GM23338 (cell line): ENCODE data around the gene WASL. TPM values are rescaled to one million over a fixed set of nuclear protein-coding genes. Genes with fewer than 3 reads are reported as not detected.

Source experiments
- ATAC-seq: fragments of 200-7000 bp; cut with Tn5 transposase; 3 replicates; pipeline ENCODE4 v1.9.1; 2020
- DNase-seq: peaks from one replicate; pipeline ENCODE4 v3.0.0-alpha.2; 2015; ENCODE audit warnings: low spot score
- H2AFZ ChIP-seq: fragments of 200-600 bp; sonication (generic); 2 replicates; pipeline ENCODE4 v1.8.0; 2016; ENCODE audit warnings: antibody characterized with exemption, mild to moderate bottlenecking, moderate library complexity
- H3F3A ChIP-seq: fragments of 200-600 bp; sonication (generic); replicated peaks from 2 replicates; pipeline ENCODE4 v1.8.0; 2017; ENCODE audit warnings: antibody characterized with exemption, mixed run types, low read depth
- H3K27ac ChIP-seq: fragments of 200-600 bp; sonication (generic); 2 replicates; pipeline ENCODE4 v1.6.1; 2016; ENCODE audit warnings: low read depth
- H3K27me3 ChIP-seq: fragments of 200-600 bp; sonication (generic); 2 replicates; pipeline ENCODE4 v1.8.0; 2016; ENCODE audit warnings: mild to moderate bottlenecking, mixed run types, moderate library complexity; ENCODE audit not compliant: insufficient read depth
- H3K36me3 ChIP-seq: fragments of 200-600 bp; sonication (generic); 2 replicates; pipeline ENCODE4 v1.8.0; 2016; ENCODE audit warnings: mild to moderate bottlenecking; ENCODE audit not compliant: insufficient read depth
- H3K4me1 ChIP-seq: fragments of 200-600 bp; sonication (generic); 2 replicates; pipeline ENCODE4 v1.8.0; 2016; ENCODE audit warnings: mild to moderate bottlenecking, moderate library complexity; ENCODE audit not compliant: insufficient read depth
- H3K4me2 ChIP-seq: fragments of 200-600 bp; sonication (generic); 2 replicates; pipeline ENCODE4 v1.7.1; 2017; ENCODE audit warnings: mixed run types
- H3K4me3 ChIP-seq: fragments of 200-600 bp; sonication (generic); 2 replicates; pipeline ENCODE4 v1.6.1; 2016; ENCODE audit warnings: mixed run types
- H3K79me2 ChIP-seq: fragments of 200-600 bp; sonication (generic); replicated peaks from 2 replicates; pipeline ENCODE4 v1.8.0; 2017; ENCODE audit warnings: mild to moderate bottlenecking; ENCODE audit not compliant: insufficient read depth
- H3K9me2 ChIP-seq: fragments of 200-600 bp; sonication (generic); 2 replicates; pipeline ENCODE4 v1.8.0; 2017; ENCODE audit not compliant: insufficient read depth
- H4K20me1 ChIP-seq: fragments of 200-600 bp; sonication (generic); replicated peaks from 2 replicates; pipeline ENCODE4 v1.8.0; 2017; ENCODE audit warnings: mild to moderate bottlenecking; ENCODE audit not compliant: insufficient read depth
- H3K27ac Mint-ChIP-seq: 2 replicates; pipeline ENCODE4 v1.8.0; 2020; ENCODE audit warnings: inconsistent platforms, mild to moderate bottlenecking, moderate library complexity, mixed read lengths
- H3K27me3 Mint-ChIP-seq: 3 replicates; pipeline ENCODE4 v1.8.0; 2022; ENCODE audit warnings: low read depth, mild to moderate bottlenecking, moderate library complexity, mixed read lengths, inconsistent platforms; ENCODE audit not compliant: insufficient read depth, poor library complexity
- H3K36me3 Mint-ChIP-seq: 3 replicates; pipeline ENCODE4 v1.8.0; 2021; ENCODE audit warnings: low read depth, mild to moderate bottlenecking, inconsistent platforms, moderate library complexity, mixed read lengths
- H3K4me1 Mint-ChIP-seq: 3 replicates; pipeline ENCODE4 v1.8.0; 2020; ENCODE audit warnings: mild to moderate bottlenecking, inconsistent platforms, mixed read lengths
- H3K4me3 Mint-ChIP-seq: 3 replicates; pipeline ENCODE4 v1.8.0; 2021; ENCODE audit warnings: moderate library complexity, mild to moderate bottlenecking, inconsistent platforms, mixed read lengths
- H3K9me3 Mint-ChIP-seq: 3 replicates; pipeline ENCODE4 v1.8.0; 2020; ENCODE audit warnings: moderate library complexity, mild to moderate bottlenecking, inconsistent platforms, mixed read lengths
- CREB1 ChIP-seq: fragments of 250-450 bp; sonication (Bioruptor Pico); IDR thresholded peaks from 2 replicates; pipeline ENCODE4 v1.5.0; 2020; ENCODE audit warnings: low read depth, mild to moderate bottlenecking, moderate library complexity
- CTCF ChIP-seq, 2 experiments: fragments of 200-600 bp in 1 of 2; sonication (generic) in 1 of 2; conservative IDR thresholded peaks; 2 replicates each; pipeline versions ENCODE4 v1.5.1 to v1.6.1; 2016 to 2017; ENCODE audit warnings: antibody characterized with exemption in 2 of 2, low read depth in 2 of 2, mild to moderate bottlenecking in 2 of 2, moderate library complexity in 1 of 2
- EZH2 ChIP-seq: fragments of 200-600 bp; sonication (generic); IDR thresholded peaks from one replicate; pipeline ENCODE4 v1.8.0; 2017; ENCODE audit warnings: antibody characterized with exemption, mild to moderate bottlenecking, low read depth; ENCODE audit not compliant: unreplicated experiment
- EZH2phosphoT487 ChIP-seq: fragments of 200-600 bp; sonication (generic); IDR thresholded peaks from one replicate; pipeline ENCODE4 v1.8.1; 2018; ENCODE audit warnings: antibody characterized with exemption; ENCODE audit not compliant: unreplicated experiment
- JUNB ChIP-seq: IDR thresholded peaks from one replicate; pipeline ENCODE4 v1.6.1; 2016; ENCODE audit warnings: antibody characterized with exemption; ENCODE audit not compliant: unreplicated experiment
- NANOG ChIP-seq: IDR thresholded peaks from 2 replicates; pipeline ENCODE4 v1.6.1; 2016; ENCODE audit warnings: antibody characterized with exemption, borderline replicate concordance
- POLR2AphosphoS5 ChIP-seq: IDR thresholded peaks from 2 replicates; pipeline ENCODE4 v1.6.1; 2016; ENCODE audit warnings: antibody characterized with exemption, low read depth
- REST ChIP-seq: IDR thresholded peaks from one replicate; pipeline ENCODE4 v1.6.1; 2018; ENCODE audit warnings: antibody characterized with exemption; ENCODE audit not compliant: unreplicated experiment
- STAT1 ChIP-seq: IDR thresholded peaks from one replicate; pipeline ENCODE4 v1.6.1; 2016; ENCODE audit warnings: antibody characterized with exemption; ENCODE audit not compliant: unreplicated experiment
- ZNF331 ChIP-seq: fragments of 250-450 bp; sonication (Bioruptor Pico); IDR thresholded peaks from 2 replicates; pipeline ENCODE4 v1.5.0; 2020; ENCODE audit warnings: low read depth, mild to moderate bottlenecking, moderate library complexity
- polyA plus RNA-seq: library from polyadenylated mRNA; unstranded; fragments of >200 nt; fragmentation: Nextera tagmentation; extraction: Ambion mirVana; gene quantifications from 2 replicates; pipeline ENCODE4 v1.2.1, GENCODE V29; 2016
- total RNA-seq: library from RNA; depleted of rRNA; stranded (reverse); fragments of >200 nt; shearing (Covaris generic); gene quantifications from 2 replicates; pipeline ENCODE4 v1.2.3, GENCODE V29; 2014
- TF ChIP-seq, protein P1 (sequence below): IDR thresholded peaks from 2 replicates; pipeline ENCODE4 v1.6.1; 2016; ENCODE audit warnings: antibody characterized with exemption

Gene WASL
- total and polyA plus RNA-seq, 2 experiments from 2014 or later: 36.4 to 45.3 TPM

DNA sequence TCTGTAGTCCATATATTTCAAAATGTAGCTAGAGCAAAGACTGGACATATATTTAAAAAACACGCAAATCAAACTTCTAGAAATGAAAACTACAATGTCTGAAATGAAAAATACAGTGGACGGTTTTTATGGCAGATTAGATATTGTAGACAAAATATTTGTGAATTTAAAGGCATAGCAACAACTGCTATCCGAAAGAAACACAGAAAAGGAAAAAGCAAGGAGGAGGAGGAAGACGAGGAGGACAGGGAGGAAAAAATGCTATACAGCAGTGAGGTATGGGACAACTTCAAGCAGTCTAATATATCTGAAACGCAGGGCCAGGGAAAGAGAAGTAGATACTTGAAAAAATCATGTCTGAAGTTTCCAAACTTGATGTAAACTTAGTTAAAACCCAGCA, 13.3 kb downstream of the WASL start (continued):
- TF ChIP-seq REST: no peak
- TF ChIP-seq, protein P1, sequence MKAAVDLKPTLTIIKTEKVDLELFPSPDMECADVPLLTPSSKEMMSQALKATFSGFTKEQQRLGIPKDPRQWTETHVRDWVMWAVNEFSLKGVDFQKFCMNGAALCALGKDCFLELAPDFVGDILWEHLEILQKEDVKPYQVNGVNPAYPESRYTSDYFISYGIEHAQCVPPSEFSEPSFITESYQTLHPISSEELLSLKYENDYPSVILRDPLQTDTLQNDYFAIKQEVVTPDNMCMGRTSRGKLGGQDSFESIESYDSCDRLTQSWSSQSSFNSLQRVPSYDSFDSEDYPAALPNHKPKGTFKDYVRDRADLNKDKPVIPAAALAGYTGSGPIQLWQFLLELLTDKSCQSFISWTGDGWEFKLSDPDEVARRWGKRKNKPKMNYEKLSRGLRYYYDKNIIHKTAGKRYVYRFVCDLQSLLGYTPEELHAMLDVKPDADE: no peak

DNA sequence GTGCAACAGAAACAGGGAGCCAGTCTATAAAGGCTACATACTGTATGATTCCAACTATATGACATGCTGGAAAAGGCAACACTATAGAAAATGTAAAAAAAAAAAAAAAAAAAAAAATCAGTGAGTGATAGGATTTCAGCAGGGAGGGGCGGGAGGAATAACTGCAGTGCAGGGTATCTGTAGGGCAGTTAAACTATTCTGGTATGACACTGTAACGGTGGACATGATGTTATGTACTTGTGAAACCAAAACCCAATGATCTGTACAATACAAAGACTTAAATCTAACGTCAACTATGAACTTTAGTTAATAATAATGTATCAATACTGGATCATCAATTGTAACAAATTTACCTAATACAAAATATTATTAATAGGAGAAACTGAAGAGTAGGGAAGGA, 14.3 kb downstream of the WASL start:
- H3K4me3 Mint-ChIP-seq: no peak overlapping the region
- no peak for TF ChIP-seq POLR2AphosphoS5
- Histone ChIP-seq H3K4me2 (no peak overlapping the region), H3K27ac (no peak overlapping the region), H3K4me3 (no peak overlapping the region), H3K9me2 (no peaks in the 10 kb centered on the region), H2AFZ (no peak overlapping the region), H3K36me3 (no peaks in the 10 kb centered on the region), H4K20me1 (peaks cover 53% of the 10 kb centered on the region), H3K79me2 (peaks cover 100% of the 10 kb centered on the region), H3F3A (no peaks in the 10 kb centered on the region), H3K4me1 (0 out of 2 replicates have a peak, but pooled peaks cover 3% of the 10 kb centered on the region), H3K27me3 (no peaks in the 10 kb centered on the region)
- no peak overlapping the region for H3K27ac Mint-ChIP-seq
- DNase-seq (no peak), ATAC-seq (no peak)
- H3K36me3 Mint-ChIP-seq: peaks cover 3% of the 10 kb centered on the region; the same call in 2 of the 3 replicates
- no peaks in the 10 kb centered on the region for H3K9me3 Mint-ChIP-seq
- peaks cover 26% of the 10 kb centered on the region for H3K4me1 Mint-ChIP-seq
- no peaks in the 10 kb centered on the region for H3K27me3 Mint-ChIP-seq

- H3K4me3 ChIP-seq: no peak overlapping the region
- H3F3A ChIP-seq: no peaks in the 10 kb centered on the region
- H3K9me2 ChIP-seq: no peaks in the 10 kb centered on the region
- Mint-ChIP-seq H3K9me3 (no peaks in the 10 kb centered on the region), H3K4me3 (no peak overlapping the region), H3K27ac (no peak overlapping the region), H3K27me3 (no peaks in the 10 kb centered on the region), H3K4me1 (peaks cover 19% of the 10 kb centered on the region), H3K36me3 (peaks cover 3% of the 10 kb centered on the region; the same call in 2 of the 3 replicates)
- H3K4me1 ChIP-seq: no peaks in the 10 kb centered on the region
- no peaks in the 10 kb centered on the region for H3K36me3 ChIP-seq
- peaks cover 54% of the 10 kb centered on the region for H4K20me1 ChIP-seq
- H2AFZ ChIP-seq: no peak overlapping the region
- H3K79me2 ChIP-seq: peaks cover 100% of the 10 kb centered on the region
- no peaks in the 10 kb centered on the region for H3K27me3 ChIP-seq
- DNase-seq: no peak
- H3K27ac ChIP-seq: no peak overlapping the region
- no peak overlapping the region for H3K4me2 ChIP-seq
- ATAC-seq: no peak
- TF ChIP-seq EZH2phosphoT487 (no peak), STAT1 (no peak), ZNF331 (CRISPR knock-in tag) (no peak), POLR2AphosphoS5 (no peak), EZH2 (no peak), CREB1 (CRISPR knock-in tag) (no peak), CTCF (conservative IDR thresholded peaks at IDR 0.05; ENCODE audit: low read depth in 2 of 2) (no peak), JUNB (no peak), NANOG (no peak)
- TF ChIP-seq, protein P1: no peak
Observed at GRCh38 chr7:123732413-123733091, 16.3 kb downstream of the WASL start.
